Smooth muscle cell (in vitro differentiated cells): Measurements from ENCODE around the gene CFAP61. TPM values are rescaled to one million over a fixed set of nuclear protein-coding genes. Genes with fewer than 3 reads are reported as not detected.

Experiments
- DNase-seq: peaks from one replicate; lab custom pipeline; 2025; ENCODE audit not compliant: unreplicated experiment; lab: John Stamatoyannopoulos, UW
- H2AFZ ChIP-seq: fragments of 200-600 bp; sonication (generic); 2 replicates; pipeline ENCODE4 v1.6.0; 2016; ENCODE audit warnings: antibody characterized with exemption, low read depth, mild to moderate bottlenecking
- H3F3A ChIP-seq: fragments of 200-600 bp; sonication (generic); 2 replicates; pipeline ENCODE4 v1.6.0; 2017; ENCODE audit warnings: antibody characterized with exemption, low read depth
- H3K27ac ChIP-seq: fragments of 200-600 bp; sonication (generic); 2 replicates; pipeline ENCODE4 v1.5.1; 2016; ENCODE audit warnings: low read depth, mild to moderate bottlenecking
- H3K27me3 ChIP-seq: fragments of 200-600 bp; sonication (generic); 2 replicates; pipeline ENCODE4 v1.6.1; 2016; ENCODE audit warnings: low read depth, mild to moderate bottlenecking
- H3K36me3 ChIP-seq: fragments of 200-600 bp; sonication (generic); 2 replicates; pipeline ENCODE4 v1.5.1; 2016; ENCODE audit warnings: low read depth
- H3K4me1 ChIP-seq: fragments of 200-600 bp; sonication (generic); 2 replicates; pipeline ENCODE4 v1.5.1; 2016; ENCODE audit warnings: low read depth
- H3K4me2 ChIP-seq: fragments of 200-600 bp; sonication (generic); 2 replicates; pipeline ENCODE4 v1.6.0; 2016; ENCODE audit warnings: mild to moderate bottlenecking
- H3K4me3 ChIP-seq: fragments of 200-600 bp; sonication (generic); 2 replicates; pipeline ENCODE4 v1.5.1; 2016; ENCODE audit warnings: mild to moderate bottlenecking
- H3K79me2 ChIP-seq: fragments of 200-600 bp; sonication (generic); 2 replicates; pipeline ENCODE4 v1.6.0; 2016; ENCODE audit warnings: low read depth, mild to moderate bottlenecking
- H3K9ac ChIP-seq: fragments of 200-600 bp; sonication (generic); 2 replicates; pipeline ENCODE4 v1.6.0; 2016; ENCODE audit warnings: low read depth
- H3K9me3 ChIP-seq: fragments of 200-600 bp; sonication (generic); replicated peaks from 2 replicates; pipeline ENCODE4 v1.5.1; 2016; ENCODE audit warnings: low read depth
- H4K20me1 ChIP-seq: fragments of 200-600 bp; sonication (generic); 2 replicates; pipeline ENCODE4 v1.6.0; 2016; ENCODE audit warnings: low read depth
- WGBS: methylation state at CpG from one replicate; pipeline ENCODE4 v1.1.7; 2016; ENCODE audit warnings: low lambda C conversion rate; 5-methylcytosine and 5-hydroxymethylcytosine counted together
- polyA plus RNA-seq: library from polyadenylated mRNA; unstranded; fragments of >200 nt; fragmentation: Nextera tagmentation; extraction: Ambion mirVana; gene quantifications from 2 replicates; pipeline ENCODE4 v1.2.1, GENCODE V29; 2016
- total RNA-seq: library from RNA; depleted of rRNA; stranded (reverse); fragments of >200 nt; gene quantifications from 2 replicates; pipeline ENCODE4 v1.2.3, GENCODE V29; 2014
- TF ChIP-seq, protein P1 (sequence below): fragments of 200-600 bp; sonication (generic); IDR thresholded peaks from 2 replicates; pipeline ENCODE4 v1.5.1; 2017; ENCODE audit warnings: borderline replicate concordance, mild to moderate bottlenecking, antibody characterized with exemption; ENCODE audit not compliant: insufficient read depth, poor library complexity, severe bottlenecking

Gene CFAP61
- total and polyA plus RNA-seq, 2 experiments from 2014 or later, result not detected

DNA sequence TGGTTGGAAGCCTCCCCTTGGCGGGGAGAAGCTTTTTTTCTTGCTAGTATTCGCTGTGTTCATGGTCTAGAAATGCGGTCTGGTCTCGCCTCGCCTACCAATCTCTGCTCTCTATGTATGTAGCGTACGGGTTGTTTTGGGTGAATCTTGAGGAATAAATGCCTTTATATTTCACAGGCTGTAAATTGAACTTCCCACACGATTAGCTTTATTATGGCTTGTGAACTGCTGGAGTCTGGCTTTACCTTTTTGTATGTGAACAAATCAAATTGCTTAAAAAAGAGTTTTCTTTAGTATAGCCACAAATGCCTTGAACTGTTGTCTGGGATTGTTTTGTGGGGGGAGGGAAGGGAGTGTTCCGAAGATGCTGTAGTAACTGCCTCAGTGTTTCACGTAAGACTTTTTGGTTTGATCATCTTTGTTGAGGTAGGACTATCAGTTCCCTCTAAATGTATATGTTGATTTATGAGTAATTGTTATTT is 317.8 kb downstream of the CFAP61 start:
- H3K27me3 ChIP-seq, result peaks cover 97% of the 10 kb centered on the region
- no peaks in the 10 kb centered on the region for H3F3A ChIP-seq
- no peaks in the 10 kb centered on the region for H4K20me1 ChIP-seq
- H3K4me3 ChIP-seq, result no peak overlapping the region
- H2AFZ ChIP-seq, result no peak overlapping the region
- H3K4me1 ChIP-seq, result peaks cover 6% of the 10 kb centered on the region
- no peak overlapping the region for H3K4me2 ChIP-seq
- no peaks in the 10 kb centered on the region for H3K79me2 ChIP-seq
- no peaks in the 10 kb centered on the region for H3K36me3 ChIP-seq
- 7% methylated on average over 10 of the region's 10 CpGs for whole genome bisulfite sequencing
- H3K9ac ChIP-seq, result no peak overlapping the region
- no peaks in the 10 kb centered on the region for H3K9me3 ChIP-seq
- TF ChIP-seq, protein P1, sequence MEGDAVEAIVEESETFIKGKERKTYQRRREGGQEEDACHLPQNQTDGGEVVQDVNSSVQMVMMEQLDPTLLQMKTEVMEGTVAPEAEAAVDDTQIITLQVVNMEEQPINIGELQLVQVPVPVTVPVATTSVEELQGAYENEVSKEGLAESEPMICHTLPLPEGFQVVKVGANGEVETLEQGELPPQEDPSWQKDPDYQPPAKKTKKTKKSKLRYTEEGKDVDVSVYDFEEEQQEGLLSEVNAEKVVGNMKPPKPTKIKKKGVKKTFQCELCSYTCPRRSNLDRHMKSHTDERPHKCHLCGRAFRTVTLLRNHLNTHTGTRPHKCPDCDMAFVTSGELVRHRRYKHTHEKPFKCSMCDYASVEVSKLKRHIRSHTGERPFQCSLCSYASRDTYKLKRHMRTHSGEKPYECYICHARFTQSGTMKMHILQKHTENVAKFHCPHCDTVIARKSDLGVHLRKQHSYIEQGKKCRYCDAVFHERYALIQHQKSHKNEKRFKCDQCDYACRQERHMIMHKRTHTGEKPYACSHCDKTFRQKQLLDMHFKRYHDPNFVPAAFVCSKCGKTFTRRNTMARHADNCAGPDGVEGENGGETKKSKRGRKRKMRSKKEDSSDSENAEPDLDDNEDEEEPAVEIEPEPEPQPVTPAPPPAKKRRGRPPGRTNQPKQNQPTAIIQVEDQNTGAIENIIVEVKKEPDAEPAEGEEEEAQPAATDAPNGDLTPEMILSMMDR, result no peak
- DNase-seq, result no peak
- H3K27ac ChIP-seq, result no peak overlapping the region

GRCh38 chr20:20371083-20371482 is 318.8 kb downstream of the CFAP61 start:
- Histone ChIP-seq H3K4me3 (no peak overlapping the region), H3F3A (no peaks in the 10 kb centered on the region), H2AFZ (no peak overlapping the region), H3K27me3 (peaks cover 97% of the 10 kb centered on the region), H3K4me1 (peaks cover 6% of the 10 kb centered on the region), H4K20me1 (no peaks in the 10 kb centered on the region), H3K36me3 (no peaks in the 10 kb centered on the region), H3K27ac (no peak overlapping the region), H3K4me2 (no peak overlapping the region), H3K79me2 (no peaks in the 10 kb centered on the region), H3K9ac (no peak overlapping the region), H3K9me3 (no peaks in the 10 kb centered on the region)
- WGBS, result 15% methylated on average over 7 of the region's 7 CpGs
- no peak for DNase-seq
- TF ChIP-seq, protein P1, result no peak

DNA sequence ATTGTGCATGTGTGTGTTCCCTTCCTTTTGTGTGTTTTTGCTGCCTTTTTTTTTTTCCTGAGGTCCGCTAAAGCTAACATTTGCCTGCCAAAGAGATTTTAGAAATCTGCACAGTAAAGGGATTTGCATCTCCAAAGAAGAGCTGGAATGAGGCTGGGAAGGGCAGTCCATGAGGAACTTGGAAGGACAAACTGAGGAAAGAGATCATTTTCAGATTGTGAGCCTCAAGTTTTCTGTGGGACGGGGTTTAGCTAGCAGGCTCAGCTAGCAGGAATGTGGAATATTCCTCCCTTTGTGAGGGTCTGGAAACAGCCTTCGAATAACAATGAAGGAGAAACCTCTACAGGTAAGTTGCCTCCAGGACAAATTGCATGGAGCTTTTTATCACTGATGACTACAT is 319.3 kb downstream of the CFAP61 start:
- Histone ChIP-seq H3K4me2 (no peak overlapping the region), H3K9ac (no peak overlapping the region), H3K79me2 (no peaks in the 10 kb centered on the region), H3K27me3 (peaks cover 97% of the 10 kb centered on the region), H3K4me3 (no peak overlapping the region), H3K36me3 (no peaks in the 10 kb centered on the region), H4K20me1 (no peaks in the 10 kb centered on the region), H3K4me1 (peaks cover 6% of the 10 kb centered on the region), H2AFZ (no peak overlapping the region), H3K9me3 (no peaks in the 10 kb centered on the region), H3F3A (no peaks in the 10 kb centered on the region), H3K27ac (no peak overlapping the region)
- TF ChIP-seq, protein P1, result no peak
- DNase-seq, result no peak
- WGBS, result 9% methylated on average over 3 of the region's 3 CpGs

- no peaks in the 10 kb centered on the region for H3K4me1 ChIP-seq
- no peaks in the 10 kb centered on the region for H3K79me2 ChIP-seq
- no peak overlapping the region for H2AFZ ChIP-seq
- no peaks in the 10 kb centered on the region for H3K9me3 ChIP-seq
- no peak overlapping the region for H3K27ac ChIP-seq
- H3F3A ChIP-seq, result no peaks in the 10 kb centered on the region
- TF ChIP-seq, protein P1, result no peak
- no peaks in the 10 kb centered on the region for H3K36me3 ChIP-seq
- no peak overlapping the region for H3K4me3 ChIP-seq
- no peak for DNase-seq
- H3K9ac ChIP-seq, result no peak overlapping the region
- WGBS, result 54% methylated on average over 17 of the region's 17 CpGs
- H3K27me3 ChIP-seq, result peaks cover 86% of the 10 kb centered on the region
- H4K20me1 ChIP-seq, result no peaks in the 10 kb centered on the region
- H3K4me2 ChIP-seq, result no peak overlapping the region
Observed at GRCh38 chr20:20373091-20373571, 320.8 kb downstream of the CFAP61 start.
